Activated CD4-positive, alpha-beta T cell treated with anti-CD3 and anti-CD28 coated beads, Interleukin-2, amount 50 U/mL, for 4 hours (primary cell): ENCODE measurements around the gene SPOCD1.

Source experiments
- DNase-seq, 2 experiments: peaks; one replicate each; pipeline ENCODE4 v3.0.0-alpha.2; 2020

Gene SPOCD1

GRCh38 chr1:31815752-31816500 lies at the start of gene SPOCD1:
SPOCD1 (minus strand) TSS chr1:31816022; CDS start chr1:31815333, 689 bp downstream.
- DNase-seq, result peak; percentile 80

DNA sequence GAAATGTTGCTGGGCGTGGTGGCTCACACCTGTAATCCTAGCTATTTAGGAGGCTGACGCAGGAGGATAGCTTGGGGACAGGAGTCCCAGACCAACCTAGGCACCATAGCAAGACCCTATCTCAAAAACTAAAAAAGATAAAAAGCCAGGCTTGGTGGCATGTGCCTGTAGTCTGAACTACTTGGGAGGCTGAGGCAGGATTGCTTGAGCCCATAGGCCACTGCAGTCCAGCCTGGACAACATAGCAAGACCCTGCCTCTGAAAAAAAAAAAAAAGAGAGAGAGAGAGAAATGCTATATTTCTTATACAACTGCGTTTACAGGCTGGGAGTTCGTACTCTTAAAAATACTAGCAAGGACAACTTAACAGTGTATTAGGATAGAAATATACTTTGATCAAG lies 46.2 kb upstream of the SPOCD1 start:
- DNase-seq, result no peak

DNA sequence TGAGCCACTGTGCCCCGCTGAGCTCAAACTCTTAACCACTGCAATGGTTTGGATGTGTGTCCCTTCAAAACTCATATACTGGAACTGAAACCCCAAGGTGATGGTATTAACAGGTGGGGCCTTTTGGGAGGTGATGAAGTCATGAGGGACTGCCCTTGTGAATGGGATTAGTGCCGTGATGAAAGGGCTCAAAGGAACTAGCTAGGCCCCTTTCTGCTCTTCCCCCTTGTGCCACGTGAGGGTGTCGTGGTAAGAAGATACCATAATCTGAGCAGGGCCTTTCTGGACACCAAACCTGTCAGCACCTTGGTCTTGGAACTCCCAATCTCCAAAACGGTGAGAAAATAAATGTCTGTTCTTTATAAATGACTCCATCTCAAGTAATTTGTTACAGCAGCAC lies 45.5 kb upstream of the SPOCD1 start:
- DNase-seq, result no peak

GRCh38 chr1:31860581-31860980 lies 44.8 kb upstream of the SPOCD1 start:
- DNase-seq, result no peak

GRCh38 chr1:31859719-31860118 lies 43.9 kb upstream of the SPOCD1 start:
- no peak for DNase-seq

GRCh38 chr1:31859044-31859443 lies 43.2 kb upstream of the SPOCD1 start:
- no peak for DNase-seq

DNA sequence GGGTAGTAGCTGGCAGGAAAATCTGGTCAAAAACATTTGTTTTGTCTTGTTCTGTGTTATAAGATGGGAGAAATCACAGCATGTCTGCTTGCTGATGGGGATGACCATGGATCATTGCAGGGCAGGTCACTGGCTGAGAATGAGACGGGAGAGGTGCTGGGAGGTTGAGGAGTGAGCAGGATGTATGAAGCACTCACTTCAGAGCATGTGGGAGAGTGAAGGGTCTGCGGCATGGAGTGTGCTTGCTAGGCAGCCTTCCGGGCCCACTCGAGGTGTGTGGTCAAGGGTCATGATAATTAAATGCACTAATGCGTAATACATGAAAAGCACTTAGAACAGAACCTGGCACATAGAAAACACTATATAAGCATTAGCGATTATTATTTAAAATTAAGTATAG lies 42.0 kb upstream of the SPOCD1 start:
- no peak for DNase-seq

DNA sequence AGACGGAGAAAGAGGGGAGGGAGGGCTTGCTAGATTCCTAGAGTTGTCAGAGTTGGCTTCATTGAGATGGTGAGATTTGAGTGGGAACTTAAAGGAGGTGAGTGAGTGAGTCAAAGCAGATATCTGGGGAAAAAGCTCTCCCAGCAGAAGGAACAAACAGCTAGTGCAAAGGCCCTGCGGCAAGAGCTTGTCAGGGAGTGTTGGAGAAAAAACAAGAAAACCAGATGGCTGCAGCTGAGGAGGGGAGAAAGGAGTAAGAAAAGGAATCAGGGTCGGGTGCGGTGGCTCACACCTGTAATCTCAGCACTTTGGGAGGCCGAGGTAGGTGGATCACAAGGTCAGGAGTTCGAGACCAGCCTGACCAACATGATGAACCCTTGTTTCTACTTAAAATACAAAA lies 40.3 kb upstream of the SPOCD1 start:
- DNase-seq, result no peak

- no peak for DNase-seq
Observed at GRCh38 chr1:31855038-31855845, 39.4 kb upstream of the SPOCD1 start.

DNA sequence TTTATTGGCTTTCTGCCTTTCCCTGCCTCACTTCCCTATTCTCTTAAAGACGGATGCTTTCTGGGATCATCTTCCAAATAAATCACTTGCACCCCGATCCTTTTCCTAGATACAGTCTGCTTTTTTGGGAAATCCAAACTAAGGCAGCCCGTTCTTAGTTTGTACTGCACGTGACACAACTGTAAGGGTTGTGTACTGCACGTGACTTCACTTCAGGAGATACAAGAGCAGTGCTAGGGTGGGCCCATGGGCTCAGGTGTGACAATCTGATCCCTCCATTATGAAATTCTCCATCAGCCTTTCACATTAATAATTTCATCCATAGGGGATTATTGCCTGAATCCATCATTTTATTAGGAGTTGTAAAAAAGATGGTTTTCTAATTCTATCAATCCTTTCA lies 33.8 kb upstream of the SPOCD1 start:
- no peak for DNase-seq

DNA sequence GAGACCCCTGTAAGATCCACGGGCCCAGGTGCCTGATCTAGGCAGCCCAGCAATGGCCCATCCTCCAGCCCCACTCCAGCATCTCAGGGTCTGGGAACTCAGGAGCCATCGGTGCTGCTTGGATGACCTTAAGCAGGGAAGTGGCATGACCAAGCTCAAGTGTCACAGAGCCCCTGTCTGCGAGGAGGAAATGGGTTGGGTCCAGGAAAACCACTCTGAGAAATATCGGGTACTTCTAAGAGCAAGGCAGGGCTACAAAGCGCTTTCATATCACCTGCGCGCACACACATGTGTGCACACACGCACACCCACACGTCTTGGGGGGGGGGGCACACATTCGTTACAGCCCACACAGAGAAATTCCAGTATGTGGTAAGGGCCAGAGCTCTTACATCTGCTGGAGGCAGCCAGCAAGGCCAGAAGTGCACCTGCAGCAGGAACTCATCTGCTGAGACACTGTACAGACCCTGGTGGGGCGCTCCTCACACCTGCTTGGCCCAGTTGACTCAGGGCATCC lies 32.6 kb upstream of the SPOCD1 start:
- peak; percentile 55 to 66 for DNase-seq

DNA sequence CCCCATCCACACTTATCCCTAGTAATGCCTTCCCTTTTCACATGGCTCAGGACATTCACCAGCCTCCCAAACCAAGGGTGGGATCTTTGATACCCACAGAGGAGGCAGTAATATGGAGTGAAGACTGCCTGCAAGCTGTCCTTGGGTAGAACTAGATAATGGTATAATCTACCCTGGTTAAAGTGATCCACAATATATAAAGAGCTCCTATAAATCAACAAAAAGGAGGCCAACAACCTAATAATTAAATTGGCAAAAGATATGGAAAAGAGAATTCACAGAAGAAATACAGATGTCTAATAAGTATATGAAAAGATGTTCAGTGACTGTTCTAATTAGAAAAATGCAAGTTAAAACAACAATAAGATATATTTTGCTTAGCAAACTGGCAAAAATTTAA lies 30.7 kb upstream of the SPOCD1 start:
- no peak for DNase-seq

DNA sequence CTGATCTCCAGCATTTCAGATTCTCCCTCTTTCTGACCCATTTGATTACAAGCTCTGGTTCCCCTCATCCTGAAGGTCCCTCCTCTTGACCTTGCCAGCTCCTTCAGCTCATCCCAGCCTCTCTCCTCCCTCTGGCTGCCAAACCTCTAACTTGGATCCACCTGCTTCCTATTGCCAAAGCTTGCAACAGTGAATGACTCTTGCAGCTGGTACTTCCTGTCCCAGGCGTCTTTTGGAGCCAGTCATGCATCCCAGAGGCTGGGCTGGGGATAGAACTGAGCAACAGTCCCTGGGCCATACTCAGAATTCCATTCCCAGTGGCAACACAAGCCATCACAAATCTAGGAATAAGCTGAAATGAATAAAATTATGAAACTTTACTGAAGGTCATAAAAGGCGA lies 27.7 kb upstream of the SPOCD1 start:
- DNase-seq, result no peak

GRCh38 chr1:31839662-31840343 lies 24.0 kb upstream of the SPOCD1 start:
- no peak for DNase-seq

DNA sequence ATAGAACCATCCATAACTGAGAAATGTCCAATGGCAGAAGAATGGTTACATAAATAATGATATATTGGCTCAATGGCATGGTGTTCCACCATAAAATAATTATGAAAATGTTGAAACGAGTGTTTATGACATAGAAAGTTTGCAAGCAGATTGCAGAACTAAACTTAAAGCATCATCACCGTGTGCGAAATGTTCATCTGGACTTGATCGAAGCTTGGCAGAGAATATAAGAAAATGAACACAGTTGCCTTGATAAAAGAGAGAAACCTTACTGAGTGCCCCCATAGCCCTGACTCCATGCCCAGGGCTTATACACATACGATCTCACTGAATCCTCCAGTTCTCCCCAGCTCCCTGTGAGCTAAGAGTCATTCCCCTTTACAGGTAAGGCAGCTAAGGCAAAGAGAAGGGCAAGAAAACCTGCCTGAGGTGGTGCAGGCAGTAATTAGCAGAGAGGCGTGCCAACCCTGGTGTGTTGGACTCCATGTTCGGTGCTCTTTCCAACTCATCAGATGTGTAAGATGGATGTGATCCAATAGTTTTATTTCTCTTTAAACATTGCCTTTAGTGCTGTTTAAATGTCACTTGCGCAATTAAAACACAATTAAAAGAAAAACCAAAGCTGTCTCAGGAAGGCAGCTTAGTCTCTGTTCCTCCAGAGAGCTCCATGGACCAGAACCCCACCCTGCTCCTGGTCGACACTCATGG lies 21.8 kb upstream of the SPOCD1 start:
- DNase-seq, result no peak

GRCh38 chr1:31836638-31837037 lies 20.8 kb upstream of the SPOCD1 start:
- DNase-seq, result no peak

DNA sequence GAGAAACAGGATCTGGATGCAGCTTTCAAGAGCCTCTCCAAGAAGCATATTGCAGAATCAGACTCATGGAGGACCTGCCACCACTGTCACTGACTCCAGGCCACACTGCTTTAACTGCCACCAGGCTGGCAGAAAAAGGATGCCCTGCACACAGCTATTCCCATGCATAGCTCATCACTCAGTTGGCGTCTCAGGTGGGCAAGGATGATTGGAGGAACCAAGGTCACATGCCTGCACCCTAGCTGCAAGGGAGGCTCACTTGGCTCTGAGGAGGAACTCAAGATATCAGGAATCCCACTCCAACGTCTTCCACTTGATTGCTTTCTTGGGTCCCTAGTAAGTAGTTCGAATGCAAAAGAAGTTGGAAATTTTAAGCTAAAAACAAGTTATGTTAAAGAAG lies 19.6 kb upstream of the SPOCD1 start:
- DNase-seq, result no peak

DNA sequence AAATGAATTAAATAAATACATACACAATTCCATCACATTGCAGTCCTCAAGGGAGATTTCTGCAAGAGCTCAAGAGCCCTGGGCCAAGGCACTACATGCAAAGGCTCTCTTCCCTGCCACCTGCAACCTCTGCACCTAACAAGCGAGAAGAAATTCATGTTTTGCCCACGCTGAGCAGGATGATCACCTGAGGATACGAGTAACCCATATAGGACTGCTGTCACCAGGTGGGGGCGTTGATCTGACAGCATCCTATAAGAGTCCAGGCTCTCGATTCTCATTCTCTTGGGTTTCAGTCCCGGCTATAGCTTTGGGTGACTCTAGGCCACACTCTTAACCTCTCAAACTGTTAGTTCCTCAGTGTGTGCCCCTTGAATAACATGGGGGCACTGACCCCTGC lies 18.7 kb upstream of the SPOCD1 start:
- DNase-seq, result no peak

DNA sequence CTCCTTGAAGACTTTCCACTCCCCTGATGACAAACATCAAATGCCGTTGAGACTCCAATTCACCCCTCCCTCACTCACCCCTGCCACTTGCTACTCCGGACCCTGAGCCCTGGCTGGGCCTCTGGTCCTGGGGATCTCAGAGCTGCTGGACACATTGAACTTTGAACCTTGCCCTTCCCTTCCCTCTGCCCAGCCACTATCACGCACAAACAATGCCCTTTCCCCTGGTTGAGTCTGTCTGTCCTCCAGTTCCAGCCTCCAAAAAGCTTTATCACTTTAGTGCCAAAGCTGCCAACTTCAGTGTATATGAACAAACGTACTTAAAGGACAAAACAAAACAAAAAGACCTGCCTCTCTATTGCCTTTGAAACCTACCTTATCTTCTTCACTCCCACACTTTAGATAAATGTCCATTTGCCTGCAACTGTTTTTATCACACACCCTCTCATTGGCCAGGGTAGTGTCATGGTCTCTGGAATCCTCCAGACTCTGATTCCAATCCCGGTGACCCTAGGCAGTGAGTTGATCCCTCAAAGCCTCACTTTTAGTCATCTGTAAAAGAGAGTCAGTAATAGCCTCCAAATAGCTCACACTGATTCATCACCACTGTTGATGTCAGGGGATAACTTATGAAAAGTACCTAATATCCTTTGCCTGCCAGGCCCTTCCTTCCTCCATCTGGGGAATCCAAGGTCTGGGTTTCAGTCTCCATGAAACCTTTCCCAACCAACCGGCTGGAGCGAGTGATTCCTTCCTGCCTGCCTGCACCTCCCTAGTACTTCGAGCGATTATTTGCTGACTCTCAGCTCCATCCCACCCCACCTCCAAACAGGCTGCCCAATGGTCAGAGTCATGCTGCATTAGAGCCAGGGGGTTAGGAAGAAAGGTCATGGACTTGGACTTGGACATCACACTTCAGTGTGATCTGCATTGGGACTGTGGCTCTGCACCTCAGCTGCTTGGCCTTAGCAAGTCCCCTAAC lies 15.9 kb upstream of the SPOCD1 start:
- no peak for DNase-seq

- DNase-seq, result no peak
Observed at GRCh38 chr1:31830511-31830910, 14.7 kb upstream of the SPOCD1 start.

- DNase-seq, result no peak
Observed at GRCh38 chr1:31830065-31830464, 14.2 kb upstream of the SPOCD1 start.
